HuH-7 (cell line): ENCODE measurements around the gene CHMP5.

Experiments used
- DNase-seq: peaks from one replicate; pipeline ENCODE4 v3.0.0; 2011; ENCODE audit warnings: low spot score

CHMP5 gene

DNA sequence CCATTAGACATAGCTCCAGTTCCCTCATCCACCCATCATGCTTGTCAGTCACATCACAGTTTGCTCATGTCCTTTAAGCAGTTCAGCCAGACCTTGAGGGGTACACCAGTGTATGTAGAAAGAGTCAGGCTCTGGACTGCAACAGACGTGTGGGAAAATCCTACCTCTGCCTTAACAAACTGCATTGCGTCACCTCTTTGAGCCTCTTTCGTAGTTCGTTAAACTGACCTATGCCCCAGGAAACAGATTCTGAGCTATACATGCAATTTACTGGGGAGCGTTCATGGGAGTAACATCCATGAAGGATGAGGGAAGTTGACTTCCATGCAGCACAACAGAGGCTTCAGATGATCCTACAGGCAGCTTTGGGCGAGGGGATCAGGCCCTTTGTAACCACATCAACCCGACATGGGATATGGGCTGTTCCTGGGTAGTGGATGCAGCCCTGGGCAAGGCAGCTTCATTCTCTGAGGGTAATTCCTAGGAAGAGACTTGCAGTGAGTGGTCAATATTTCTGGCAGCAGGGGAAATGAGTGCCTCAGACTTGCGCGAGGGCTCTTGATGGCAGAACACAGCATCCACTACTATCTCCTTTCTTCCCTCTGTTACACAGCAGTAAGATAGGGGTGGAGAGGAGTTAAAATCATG, 20.6 kb upstream of the CHMP5 start:
- DNase-seq = no peak

DNA sequence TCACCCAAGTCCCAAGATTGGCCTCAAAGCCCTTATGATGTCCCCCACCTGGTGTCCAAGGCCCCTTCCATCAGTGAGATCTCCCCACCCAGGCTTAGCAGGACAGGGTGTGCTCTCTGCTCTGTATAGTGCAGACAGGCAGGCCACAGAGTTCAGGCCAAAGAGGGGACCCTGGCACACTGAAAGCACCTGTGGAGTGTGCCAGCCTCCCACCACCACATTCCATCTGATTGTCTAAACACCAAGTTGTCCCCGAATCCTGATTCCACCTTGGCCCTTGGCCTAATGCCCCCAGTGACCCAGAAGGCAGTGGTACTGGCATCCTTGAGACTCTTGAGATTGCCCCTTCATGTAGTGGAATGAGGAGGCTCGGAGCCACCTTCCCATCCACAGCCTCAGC, 19.5 kb upstream of the CHMP5 start:
- no peak for DNase-seq

DNA sequence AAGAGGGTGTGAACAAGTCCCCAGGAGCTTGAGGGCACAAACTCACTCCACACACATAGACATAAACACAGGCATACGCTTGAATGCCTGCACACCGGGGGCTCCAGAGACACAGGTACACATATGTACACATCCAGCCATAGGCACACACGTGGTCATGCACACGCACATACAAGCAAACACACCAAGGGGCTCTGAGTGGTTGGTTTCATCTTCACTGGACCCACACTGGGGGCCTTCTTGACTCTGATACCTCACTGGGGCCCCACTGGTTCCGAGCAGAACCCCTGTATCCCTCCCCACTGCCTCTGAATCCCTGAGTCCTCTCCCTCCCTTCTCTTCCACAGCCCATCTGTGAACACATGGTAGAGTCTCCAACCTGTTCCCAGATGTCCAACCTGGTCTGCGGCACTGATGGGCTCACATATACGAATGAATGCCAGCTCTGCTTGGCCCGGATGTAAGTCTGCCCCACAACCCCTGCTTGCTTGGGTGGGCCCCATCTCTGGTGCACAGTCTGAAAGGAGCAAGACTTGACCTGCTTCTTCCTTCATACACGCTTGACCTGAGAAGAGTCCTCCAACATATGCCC, 18.5 kb upstream of the CHMP5 start:
- DNase-seq = no peak

DNA sequence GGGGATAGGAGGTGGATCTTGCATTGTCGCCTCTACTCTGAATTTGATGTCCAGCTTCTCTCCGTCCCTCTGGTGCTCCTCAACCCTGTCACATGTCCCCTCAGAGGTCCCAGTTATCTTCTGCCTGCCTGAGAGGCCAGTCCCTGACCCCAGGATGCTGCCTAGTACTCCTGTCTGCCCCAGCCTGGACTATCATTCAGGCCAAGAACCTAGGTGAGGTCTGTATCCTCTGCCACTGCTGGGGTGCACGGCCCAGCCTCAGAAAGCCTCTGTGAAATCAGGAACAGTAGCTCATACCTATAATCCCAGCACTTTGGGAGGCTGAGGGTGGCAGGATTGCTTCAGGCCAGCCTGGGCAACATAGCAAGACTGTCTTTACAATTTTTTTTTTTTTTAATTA, 16.2 kb upstream of the CHMP5 start:
- DNase-seq = no peak

DNA sequence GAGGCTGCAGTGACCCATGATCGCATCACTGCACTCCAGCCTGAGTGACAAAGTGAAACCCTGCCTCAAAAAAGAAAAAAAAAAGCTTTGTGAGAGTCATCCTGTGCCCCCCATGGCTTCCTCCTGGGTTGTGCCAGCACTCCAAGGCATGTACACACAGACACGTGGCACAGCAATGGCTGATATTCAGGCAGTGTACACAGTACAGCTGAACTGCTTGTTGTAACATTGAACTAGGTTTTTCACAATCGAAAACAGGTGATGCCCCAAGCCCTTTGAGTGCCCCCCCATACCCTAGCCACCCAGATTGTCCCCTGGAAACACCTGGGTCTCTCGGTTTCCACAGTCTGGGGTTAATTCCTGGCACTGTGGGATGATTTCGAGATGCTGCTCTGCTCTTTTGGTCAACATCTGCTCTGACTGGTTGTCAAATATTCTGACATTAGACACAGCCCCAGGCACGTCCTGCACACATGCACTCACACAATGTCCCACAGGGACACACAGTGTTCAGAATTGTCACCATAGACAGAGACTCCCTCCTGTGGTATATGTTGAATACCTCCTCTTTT, 15.7 kb upstream of the CHMP5 start:
- no peak for DNase-seq

DNA sequence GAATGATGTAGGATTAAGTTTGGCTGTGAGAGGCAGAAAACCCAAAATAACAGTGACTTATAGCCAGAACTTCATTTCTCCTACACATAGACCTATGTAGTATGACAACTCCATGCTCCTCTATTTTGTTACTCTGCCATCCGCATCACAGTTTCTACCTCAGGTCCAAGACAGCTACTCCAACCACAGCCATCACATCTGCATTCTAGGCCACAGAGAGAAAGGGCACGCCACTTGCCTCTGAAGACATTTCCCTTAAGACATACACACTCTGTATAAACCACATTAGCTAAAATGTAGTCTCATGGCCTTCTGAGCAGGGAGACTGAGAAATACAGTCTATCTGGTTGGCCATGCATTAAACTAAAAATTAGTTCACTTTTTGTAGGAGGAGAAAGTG, 14.9 kb upstream of the CHMP5 start:
- no peak for DNase-seq

DNA sequence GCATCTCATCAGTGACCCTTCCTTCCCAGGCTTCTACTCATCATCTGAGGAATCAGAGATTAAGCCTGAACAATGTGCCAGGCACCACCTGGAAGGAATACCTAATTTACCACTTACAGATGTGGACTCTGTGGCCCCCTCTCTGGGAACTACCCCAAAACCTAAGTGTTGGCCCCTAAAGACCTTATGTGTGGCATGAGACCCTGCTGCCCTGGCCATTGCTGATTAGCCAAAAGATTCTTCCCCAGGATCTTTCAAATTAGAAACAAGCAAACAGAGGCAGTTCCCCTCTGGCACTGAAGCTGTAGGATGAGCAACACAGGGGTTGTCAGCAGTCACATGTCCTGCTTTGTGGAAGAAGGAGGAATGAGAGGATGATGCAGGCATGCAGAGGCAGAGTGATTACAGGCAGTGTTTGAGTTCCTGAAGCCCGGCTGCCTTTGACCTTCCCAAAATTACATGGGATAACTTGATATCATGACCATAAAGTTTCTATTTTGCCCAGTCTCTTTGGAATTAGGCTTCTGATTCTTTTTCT, 14.3 kb upstream of the CHMP5 start:
- no peak for DNase-seq

DNA sequence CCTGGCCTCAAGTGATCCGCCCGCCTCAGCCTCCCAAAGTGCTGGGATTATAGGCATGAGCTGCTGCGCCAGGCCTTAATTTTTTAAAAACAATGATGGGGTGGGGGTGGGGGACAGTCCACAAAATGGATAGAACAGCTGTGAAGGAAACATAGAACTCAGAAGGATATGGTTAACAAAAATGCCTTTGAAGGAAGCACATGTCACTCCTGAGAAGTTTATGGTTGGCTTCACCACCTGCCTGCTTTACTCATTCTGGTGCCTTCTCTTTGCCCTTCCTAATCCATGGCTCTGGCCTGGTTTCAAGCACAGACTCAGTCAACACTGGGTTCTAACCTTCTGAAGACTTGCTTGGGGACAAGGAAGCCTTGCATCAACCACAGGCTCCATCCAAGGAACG, 10.6 kb upstream of the CHMP5 start:
- no peak for DNase-seq

DNA sequence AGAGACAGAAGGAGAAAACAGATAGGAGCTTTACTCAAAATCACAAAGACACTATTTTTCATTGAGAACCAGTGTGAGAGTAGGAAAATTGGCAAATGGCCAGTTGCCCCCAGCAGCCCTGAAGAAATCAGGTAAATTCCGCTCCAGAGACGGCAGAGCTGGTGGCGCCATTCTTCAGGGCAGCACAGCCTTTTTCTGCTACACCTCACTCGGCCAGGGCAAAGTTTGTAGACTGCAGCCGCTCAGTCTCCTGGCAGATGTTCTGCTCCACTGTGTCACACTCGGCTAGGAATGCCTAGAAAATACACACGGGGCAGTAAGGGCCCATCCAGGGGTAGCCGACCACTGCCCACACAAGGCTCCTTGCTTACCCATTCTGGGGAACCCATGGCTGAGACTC, 9.8 kb upstream of the CHMP5 start:
- DNase-seq = no peak

DNA sequence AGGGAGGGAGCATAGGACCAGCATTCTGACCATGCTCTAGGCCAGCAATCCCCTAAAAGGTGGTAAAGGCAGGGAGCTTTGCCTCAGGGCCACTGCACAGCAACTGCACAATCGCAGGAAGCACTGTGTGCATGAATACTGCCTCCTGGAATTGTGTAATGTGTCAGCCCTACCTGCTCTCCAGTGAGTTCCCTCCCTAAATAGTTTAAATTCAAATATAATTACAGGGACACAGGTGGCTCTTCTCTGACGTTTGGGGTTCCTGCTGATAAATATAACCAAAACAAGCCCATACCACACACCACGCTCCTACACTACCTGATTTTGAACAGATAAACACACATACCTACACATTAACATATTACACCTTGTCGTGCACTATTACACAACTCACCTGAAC, 9.4 kb upstream of the CHMP5 start:
- no peak for DNase-seq

DNA sequence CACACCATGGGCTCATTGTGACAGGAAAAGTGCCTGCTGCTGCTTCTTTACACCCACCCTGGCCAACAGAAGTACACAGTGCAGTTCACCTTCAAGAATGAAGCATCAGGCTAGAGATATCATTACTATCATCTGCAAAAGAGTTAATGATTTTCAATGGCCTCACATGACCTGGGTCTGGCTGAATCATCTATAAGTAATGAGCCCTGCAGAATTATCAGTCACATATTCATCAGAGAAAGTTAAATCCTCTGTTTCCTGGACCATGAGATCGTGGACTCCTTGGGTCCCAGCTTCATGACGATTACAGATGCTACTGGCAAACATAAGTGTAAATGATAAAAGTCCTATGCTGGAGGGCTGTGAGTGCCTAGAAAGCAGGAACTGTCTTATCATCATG, 8.6 kb upstream of the CHMP5 start:
- DNase-seq = no peak

DNA sequence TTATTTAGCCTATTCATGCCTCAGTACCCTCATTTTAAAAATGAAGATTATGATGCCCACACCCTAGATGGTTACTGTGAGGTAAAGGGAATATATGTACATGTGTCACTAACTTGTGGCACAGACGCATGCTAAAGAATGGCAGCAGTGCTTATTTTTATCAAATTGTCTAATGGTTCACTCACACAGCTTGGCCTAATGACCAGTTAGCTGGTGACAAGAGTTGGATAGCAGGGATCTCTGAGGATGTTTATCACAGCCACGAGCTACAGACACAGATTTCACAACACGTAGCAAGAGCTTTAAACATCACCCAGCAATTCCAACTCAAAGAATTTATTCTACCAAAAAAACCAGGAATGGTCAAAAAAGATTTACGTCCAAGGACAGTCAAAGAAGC, 7.6 kb upstream of the CHMP5 start:
- no peak for DNase-seq

DNA sequence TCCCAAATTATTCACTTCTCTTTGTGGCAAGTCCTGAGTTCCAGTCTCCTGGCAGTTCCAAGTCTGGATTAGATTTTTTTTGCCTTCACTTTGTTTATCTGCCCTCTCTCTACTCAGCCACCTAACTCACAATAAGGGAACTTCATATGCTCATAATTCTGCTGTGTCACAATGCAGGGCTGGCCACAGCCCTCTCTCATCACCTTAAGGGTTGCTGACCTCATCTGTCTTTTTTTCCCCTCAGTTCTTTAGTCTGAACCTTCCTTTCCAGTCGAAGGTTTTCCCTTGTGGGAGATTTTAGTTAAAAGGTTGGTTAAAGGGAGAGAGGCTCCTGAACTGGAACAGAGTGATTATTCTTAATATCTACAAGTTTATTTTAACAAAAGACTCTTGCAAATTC, 4.5 kb upstream of the CHMP5 start:
- DNase-seq = no peak

DNA sequence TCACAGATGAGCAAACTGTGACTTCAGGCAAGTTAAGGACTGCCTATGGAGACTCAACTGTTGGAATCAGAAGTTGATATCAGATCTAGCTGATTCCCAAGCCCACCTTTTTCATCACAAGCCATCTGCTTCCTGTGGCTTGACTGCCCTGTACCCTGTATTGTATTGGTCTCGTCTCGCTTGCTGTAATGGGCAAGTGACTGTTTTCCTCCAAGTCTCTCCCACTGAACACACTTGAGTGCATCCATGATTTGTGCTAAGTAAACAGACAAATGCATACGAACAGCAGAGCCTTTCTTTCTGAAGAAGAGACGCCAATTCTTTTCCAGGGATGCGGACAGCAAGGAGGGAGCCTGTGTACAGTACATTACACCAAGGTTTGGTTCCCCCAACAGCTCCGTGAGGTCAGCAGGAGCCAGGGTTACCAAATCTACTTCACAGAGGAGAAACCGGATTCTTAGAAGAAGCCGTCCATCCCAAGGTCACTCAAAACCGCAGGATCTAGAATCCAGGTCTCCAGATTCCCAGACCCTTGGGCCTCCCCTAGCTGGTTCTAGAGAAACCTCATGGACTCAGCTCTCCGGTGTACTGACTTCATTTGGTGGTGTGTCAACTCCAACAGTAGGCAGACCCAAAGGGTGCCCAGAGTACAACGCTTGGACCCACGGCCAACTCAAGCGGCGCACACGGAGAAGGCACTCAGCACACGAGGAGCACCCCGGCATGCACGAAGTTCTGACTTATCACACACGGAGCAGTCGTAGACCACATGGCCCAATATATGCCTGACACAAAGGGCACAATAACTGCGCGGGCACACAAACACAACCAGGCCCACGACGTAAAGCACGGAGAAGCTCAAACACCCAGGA, 1.5 kb upstream of the CHMP5 start:
- DNase-seq = no peak

DNA sequence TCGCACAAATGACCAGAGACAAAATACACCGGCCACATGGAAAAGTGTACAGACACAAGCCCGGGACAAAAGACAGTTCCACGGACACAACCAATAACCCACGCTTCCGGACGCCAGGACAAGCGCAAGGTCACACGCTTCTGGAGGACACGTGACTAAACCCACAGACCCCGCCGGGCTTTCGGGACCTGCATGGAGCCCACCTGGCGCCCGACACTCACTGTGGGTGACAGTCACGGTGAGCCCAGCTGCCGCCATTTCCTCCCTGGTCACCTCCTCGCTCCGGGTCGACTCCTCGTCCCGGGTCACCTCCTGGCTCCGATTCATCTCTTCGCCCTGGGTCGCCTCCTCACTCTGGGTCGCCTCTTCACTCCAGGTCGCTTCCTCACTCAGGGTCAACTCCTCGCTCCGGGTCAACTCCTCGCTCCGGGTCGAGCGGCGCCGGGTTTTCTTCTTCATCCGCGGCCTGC, 811 bp upstream of the CHMP5 start:
- DNase-seq = peak; percentile 25

DNA sequence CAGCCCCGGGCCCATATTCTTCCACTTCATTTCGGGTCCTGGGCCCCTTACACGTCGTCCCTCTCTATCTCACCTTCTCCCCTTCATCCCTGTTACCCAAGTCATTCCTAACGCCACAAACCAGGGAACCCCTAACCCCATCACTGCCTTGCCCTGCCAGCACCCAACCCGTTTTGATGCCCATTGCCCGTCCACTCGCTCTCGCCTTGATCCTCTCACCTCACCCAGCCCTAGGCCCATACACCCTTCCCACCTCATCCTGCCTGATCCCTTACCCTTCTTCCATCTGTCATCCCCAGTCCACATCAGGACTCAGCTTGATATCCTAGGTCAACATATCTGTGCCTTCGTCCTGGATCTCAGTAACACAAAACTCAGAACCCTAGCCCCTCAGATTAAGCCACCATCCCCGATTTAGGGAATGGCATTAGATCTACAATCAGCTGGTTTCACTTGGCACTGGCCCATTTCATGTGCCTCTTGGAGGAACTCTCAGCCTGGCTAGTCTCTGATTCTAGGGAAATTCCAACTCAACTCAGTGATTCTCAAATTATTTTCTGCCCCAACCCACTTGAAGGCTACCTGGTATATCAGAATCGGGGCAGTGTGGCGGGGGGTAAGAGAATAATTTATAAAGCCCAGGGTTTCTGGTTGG, 489 bp downstream of the CHMP5 start:
- no peak for DNase-seq

DNA sequence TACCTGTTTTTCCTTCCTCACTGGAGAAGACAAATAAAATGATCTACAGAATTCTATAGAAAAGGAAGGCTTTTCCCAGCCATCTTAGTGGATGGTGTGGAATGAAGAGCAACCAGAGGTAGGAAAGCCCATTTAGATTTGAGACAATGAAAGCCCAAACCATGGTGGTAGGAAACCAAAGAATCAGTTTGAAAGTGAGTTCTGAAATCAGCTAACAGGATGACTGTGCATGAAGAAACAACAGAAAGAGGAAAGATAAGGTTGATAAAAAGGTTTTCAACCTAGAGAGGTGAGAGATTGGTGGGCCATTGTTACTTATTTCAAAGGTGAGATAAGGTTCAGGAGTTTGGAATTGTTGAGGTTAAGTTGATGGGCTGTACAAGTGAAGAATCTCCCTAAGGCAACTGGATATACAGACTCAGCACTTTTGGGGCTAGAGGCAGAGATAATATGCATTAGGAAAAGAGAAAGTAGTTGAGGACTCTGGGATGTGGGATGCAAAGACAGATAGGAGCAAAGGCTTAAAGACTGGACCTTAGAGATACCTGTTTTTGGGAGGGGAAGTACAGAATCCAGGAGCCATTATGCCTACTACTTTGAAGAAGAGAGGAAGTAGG, 2.4 kb downstream of the CHMP5 start:
- no peak for DNase-seq

DNA sequence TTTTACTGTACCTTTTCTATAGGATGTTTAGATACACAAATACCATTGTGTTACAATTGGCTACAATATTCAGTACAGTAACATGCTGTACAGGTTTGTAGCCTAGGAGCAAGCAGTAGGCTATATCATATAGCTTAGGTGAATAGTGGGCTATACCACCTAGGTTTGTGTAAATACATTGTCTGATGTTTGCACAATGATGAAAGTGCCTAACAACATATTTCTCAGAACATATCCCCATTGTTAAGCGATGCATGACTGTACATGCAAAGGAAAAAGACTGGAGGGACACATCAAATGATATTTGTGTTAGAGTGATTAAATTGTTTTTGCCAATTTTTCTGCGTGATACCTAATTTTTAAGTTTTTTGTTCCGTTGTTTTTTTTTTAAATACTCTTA, 5.3 kb downstream of the CHMP5 start:
- DNase-seq = no peak

DNA sequence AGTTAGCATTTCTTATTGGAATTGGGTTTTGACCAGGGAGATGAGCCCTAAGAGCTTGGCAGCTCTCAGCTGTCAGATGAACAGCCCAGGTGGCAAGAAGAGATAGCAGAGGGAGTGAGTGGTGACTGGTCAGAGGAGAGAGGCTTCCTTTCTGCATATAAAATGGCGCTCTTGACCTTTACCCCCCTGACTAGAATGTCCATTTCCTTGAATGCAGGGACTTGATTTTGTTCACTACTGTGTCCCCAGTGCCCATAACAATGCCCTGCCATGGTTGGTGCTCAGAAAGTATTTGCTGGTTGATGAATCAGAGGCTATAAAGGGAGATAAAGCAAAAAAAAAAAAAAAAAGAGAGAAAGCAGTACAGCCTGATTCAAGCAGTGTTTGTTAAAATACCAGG, 7.2 kb downstream of the CHMP5 start:
- DNase-seq = no peak

DNA sequence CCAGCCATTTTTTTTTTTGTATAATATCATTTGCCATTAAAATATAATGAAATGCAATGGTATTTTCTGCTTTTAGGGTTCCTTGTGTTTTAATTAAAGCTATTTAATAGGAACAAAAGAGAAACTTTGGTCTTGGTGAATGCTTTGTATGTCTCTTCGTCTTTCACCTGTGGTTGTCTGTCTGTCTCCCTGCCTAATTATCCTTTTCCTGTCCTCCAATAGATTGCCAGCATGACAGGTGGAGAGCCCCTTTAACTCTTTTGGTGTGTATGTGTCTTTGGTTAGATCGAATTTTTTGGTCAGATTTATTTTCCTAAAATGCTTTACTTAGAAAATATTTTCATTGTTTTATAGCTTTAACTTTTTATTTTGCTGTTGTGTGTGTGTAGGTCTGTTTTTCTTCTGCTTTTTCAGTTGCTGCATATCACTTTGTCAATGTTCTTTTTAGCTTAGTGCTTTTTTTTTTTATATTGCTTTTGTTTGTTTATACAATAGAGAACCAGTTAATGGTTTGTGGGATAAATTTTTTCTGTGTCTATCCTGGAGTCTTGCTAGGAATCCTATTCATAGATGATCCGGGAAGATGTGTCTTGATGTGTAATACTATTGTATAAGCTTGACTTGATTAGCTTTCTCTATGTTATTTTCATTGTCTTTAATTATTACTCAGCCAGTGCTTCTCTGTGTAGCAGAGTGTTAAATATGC, 8.6 kb downstream of the CHMP5 start:
- DNase-seq = no peak

DNA sequence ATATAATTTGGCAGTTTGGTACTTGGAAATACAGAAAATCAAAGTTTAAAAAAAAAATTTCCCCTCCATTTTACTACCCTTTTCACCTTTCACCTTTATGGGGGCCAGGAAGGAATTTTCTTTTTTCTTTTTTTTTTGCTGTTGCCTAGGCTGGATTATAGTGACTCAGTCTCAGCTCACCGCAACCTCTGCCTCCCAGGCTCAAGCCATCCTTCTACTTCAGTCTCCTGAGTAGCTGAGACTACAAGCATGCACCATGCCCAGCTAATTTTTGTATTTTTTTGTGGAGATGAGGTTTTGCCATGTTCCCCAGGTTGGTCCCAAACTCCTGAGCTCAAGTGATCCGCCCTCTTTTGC, 9.1 kb downstream of the CHMP5 start:
- no peak for DNase-seq
